ENCODE results near the gene ADAMTS2.
A peak's percentile ranks its signal among the peaks of the same experiment; 100 is the strongest.

ADAMTS2 gene

GRCh38 chr5:179343719-179344430, 1.4 kb downstream of the ADAMTS2 start:
- peak; percentile 88 for DNase-seq (ENCODE audit: low spot score)

- no peak for DNase-seq (ENCODE audit: low spot score)
These were observed 2.1 kb downstream of the ADAMTS2 start for GRCh38 chr5:179343021-179343718.

- DNase-seq (ENCODE audit: low spot score), result peak; percentile 92
These were observed 2.7 kb downstream of the ADAMTS2 start for GRCh38 chr5:179342577-179342976.

- no peak for DNase-seq (ENCODE audit: low spot score)
These were observed 4.8 kb downstream of the ADAMTS2 start for GRCh38 chr5:179340465-179340864.

GRCh38 chr5:179339996-179340395, 5.3 kb downstream of the ADAMTS2 start:
- DNase-seq (ENCODE audit: low spot score), result no peak

GRCh38 chr5:179339081-179339480, 6.2 kb downstream of the ADAMTS2 start:
- DNase-seq (ENCODE audit: low spot score), result no peak

- no peak for DNase-seq (ENCODE audit: low spot score)
These were observed 7.2 kb downstream of the ADAMTS2 start for GRCh38 chr5:179337796-179338676.

- DNase-seq (ENCODE audit: low spot score), result no peak
These were observed 8.1 kb downstream of the ADAMTS2 start for GRCh38 chr5:179336871-179337795.

GRCh38 chr5:179336126-179336870, 9.0 kb downstream of the ADAMTS2 start:
- no peak for DNase-seq (ENCODE audit: low spot score)

GRCh38 chr5:179333796-179334761, 11.2 kb downstream of the ADAMTS2 start:
- DNase-seq (ENCODE audit: low spot score), result no peak

- DNase-seq (ENCODE audit: low spot score), result no peak
These were observed 12.4 kb downstream of the ADAMTS2 start for GRCh38 chr5:179332741-179333290.

GRCh38 chr5:179331591-179332375, 13.5 kb downstream of the ADAMTS2 start:
- no peak for DNase-seq (ENCODE audit: low spot score)

GRCh38 chr5:179330186-179330900, 14.9 kb downstream of the ADAMTS2 start:
- DNase-seq (ENCODE audit: low spot score), result no peak

GRCh38 chr5:179328291-179328690, 17.0 kb downstream of the ADAMTS2 start:
- DNase-seq (ENCODE audit: low spot score), result no peak

- DNase-seq (ENCODE audit: low spot score), result no peak
These were observed 18.1 kb downstream of the ADAMTS2 start for GRCh38 chr5:179327021-179327735.

GRCh38 chr5:179326122-179326927, 18.9 kb downstream of the ADAMTS2 start:
- peak; percentile 89 for DNase-seq (ENCODE audit: low spot score)
